Neural crest cell (in vitro differentiated cells): ENCODE data around the gene COLGALT1. TPM values are rescaled to one million over a fixed set of nuclear protein-coding genes. Genes with fewer than 3 reads are reported as not detected.

Experiments
- DNase-seq: peaks from one replicate; pipeline ENCODE4 v3.0.0; 2021; ENCODE audit warnings: low read depth, mixed read lengths, low spot score
- H3K27ac Mint-ChIP-seq: one replicate; pipeline ENCODE4 v1.8.0; 2021; ENCODE audit warnings: mild to moderate bottlenecking, mixed read lengths; ENCODE audit not compliant: unreplicated experiment
- H3K27me3 Mint-ChIP-seq: 2 replicates; pipeline ENCODE4 v1.8.0; 2021; ENCODE audit warnings: low read depth, mild to moderate bottlenecking, mixed read lengths
- H3K36me3 Mint-ChIP-seq: 2 replicates; pipeline ENCODE4 v1.8.0; 2021; ENCODE audit warnings: low read depth, mild to moderate bottlenecking, mixed read lengths
- H3K4me1 Mint-ChIP-seq: 2 replicates; pipeline ENCODE4 v1.8.0; 2021; ENCODE audit warnings: mixed read lengths
- H3K4me3 Mint-ChIP-seq: one replicate; pipeline ENCODE4 v1.8.0; 2021; ENCODE audit warnings: mild to moderate bottlenecking, mixed read lengths
- H3K9me3 Mint-ChIP-seq: 2 replicates; pipeline ENCODE4 v1.8.0; 2021; ENCODE audit warnings: mixed read lengths
- total RNA-seq: library from RNA; stranded (reverse); gene quantifications from 2 replicates; pipeline ENCODE4 v1.2.1, GENCODE V29; 2021
- TF ChIP-seq, protein P1 (sequence below): fragments of 200-600 bp; sonication (generic); conservative IDR thresholded peaks from 2 replicates; pipeline ENCODE4 v1.5.0; 2021; ENCODE audit warnings: antibody characterized with exemption, mild to moderate bottlenecking

COLGALT1 gene
- total RNA-seq, 1 donor from 2014 or later: 81.7 TPM

DNA sequence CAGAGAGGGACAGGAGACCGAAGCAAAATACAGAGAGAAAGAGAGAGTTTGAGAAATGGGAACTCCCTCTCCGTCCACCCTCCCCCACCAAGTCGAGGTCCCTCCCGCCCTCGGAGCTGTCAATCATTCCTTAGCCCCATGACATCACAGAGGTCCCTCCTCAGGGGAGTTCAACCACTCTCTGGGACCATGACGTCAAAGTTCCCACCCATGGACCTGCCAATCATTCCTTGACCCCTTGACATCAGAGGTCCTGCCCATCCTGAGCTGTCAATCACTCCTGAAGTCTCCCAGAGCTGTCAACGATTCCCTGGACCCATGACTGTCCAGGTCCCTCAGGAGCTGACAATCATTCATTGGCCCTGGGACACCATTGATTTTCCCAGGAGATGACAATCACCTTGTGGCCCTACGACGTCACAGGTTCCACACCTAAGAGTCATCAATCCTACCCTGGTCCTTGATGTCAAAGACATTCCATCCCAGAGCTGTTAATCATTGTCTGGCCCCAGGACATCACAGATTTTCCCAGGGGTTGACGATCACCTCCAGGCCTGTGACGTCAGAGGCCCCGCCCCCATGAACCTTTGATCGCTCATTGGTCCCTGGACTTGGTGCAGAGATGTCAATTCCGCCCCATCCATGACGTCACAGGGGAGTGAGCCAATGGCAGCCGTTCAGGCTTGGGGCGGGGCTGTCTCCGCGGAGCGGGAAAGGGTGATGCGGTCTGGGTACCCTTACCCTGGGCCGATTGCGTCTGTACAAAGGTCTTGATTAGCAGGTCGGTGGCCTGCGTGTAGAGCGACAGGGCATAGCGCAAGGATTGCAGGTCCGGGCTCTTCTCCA is 61.7 kb downstream of the COLGALT1 start:
- peaks cover 12% of the 10 kb centered on the region for H3K9me3 Mint-ChIP-seq
- peaks cover 4% of the 10 kb centered on the region for H3K4me1 Mint-ChIP-seq
- H3K27me3 Mint-ChIP-seq: no peaks in the 10 kb centered on the region
- no peak overlapping the region for H3K4me3 Mint-ChIP-seq
- TF ChIP-seq, protein P1, sequence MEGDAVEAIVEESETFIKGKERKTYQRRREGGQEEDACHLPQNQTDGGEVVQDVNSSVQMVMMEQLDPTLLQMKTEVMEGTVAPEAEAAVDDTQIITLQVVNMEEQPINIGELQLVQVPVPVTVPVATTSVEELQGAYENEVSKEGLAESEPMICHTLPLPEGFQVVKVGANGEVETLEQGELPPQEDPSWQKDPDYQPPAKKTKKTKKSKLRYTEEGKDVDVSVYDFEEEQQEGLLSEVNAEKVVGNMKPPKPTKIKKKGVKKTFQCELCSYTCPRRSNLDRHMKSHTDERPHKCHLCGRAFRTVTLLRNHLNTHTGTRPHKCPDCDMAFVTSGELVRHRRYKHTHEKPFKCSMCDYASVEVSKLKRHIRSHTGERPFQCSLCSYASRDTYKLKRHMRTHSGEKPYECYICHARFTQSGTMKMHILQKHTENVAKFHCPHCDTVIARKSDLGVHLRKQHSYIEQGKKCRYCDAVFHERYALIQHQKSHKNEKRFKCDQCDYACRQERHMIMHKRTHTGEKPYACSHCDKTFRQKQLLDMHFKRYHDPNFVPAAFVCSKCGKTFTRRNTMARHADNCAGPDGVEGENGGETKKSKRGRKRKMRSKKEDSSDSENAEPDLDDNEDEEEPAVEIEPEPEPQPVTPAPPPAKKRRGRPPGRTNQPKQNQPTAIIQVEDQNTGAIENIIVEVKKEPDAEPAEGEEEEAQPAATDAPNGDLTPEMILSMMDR: no peak
- no peak for DNase-seq
- no peak overlapping the region for H3K27ac Mint-ChIP-seq
- no peaks in the 10 kb centered on the region for H3K36me3 Mint-ChIP-seq

DNA sequence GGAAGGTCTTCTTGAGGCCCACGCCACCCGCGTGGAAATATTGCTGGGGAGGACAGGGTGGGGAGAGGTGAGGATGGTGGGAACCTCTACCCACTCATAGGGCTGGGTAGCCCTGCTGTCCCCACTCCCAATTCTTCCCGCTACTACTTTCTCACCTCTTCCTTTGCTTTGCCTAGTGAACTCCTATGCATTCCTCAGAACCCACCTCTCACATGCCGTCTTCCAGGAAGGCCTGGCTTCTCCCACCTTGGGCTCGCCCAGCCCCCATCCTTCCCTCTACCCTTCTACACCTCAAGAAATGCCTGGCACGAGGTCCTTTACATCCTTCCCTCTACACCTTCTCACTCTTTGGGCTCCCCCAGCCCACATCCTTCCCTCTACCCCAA is 62.4 kb downstream of the COLGALT1 start:
- no peak for DNase-seq
- no peak overlapping the region for H3K4me3 Mint-ChIP-seq
- no peak overlapping the region for H3K27ac Mint-ChIP-seq
- H3K36me3 Mint-ChIP-seq: no peaks in the 10 kb centered on the region
- peaks cover 4% of the 10 kb centered on the region for H3K4me1 Mint-ChIP-seq
- TF ChIP-seq, protein P1: no peak
- H3K9me3 Mint-ChIP-seq: peaks cover 12% of the 10 kb centered on the region
- H3K27me3 Mint-ChIP-seq: no peaks in the 10 kb centered on the region

DNA sequence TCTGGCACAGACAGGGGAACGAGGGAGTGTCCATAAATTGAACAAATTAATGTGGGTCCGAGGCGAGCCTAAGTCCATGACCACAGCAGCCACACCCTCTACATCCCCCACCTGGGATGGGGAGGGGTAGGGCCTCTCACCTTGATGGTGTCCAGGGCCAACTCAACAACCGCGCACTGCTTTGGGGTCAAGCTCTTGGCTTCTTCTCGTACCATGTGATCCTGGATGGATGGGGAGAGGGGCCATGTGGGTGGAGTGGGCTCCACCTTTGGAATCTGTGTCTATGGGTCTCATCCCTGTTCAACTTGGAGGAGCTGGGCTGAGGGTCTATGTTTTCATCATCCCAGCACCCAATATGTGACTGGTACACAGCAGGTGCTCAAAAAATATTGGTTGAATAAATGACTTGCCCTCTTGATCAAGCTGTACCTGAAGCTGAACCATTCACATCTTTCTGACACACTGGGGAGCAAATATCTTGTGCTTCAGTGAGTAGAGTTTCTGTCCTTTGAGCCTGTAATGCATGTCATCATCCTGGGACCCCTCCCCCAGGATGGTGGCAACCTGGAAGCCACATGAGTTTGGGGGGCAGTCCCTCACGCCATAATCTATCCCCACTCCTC is 62.9 kb downstream of the COLGALT1 start:
- Mint-ChIP-seq H3K27me3 (no peaks in the 10 kb centered on the region), H3K36me3 (no peaks in the 10 kb centered on the region), H3K27ac (no peak overlapping the region), H3K4me3 (no peak overlapping the region), H3K4me1 (peaks cover 4% of the 10 kb centered on the region), H3K9me3 (peaks cover 12% of the 10 kb centered on the region)
- DNase-seq: no peak
- TF ChIP-seq, protein P1: no peak

DNA sequence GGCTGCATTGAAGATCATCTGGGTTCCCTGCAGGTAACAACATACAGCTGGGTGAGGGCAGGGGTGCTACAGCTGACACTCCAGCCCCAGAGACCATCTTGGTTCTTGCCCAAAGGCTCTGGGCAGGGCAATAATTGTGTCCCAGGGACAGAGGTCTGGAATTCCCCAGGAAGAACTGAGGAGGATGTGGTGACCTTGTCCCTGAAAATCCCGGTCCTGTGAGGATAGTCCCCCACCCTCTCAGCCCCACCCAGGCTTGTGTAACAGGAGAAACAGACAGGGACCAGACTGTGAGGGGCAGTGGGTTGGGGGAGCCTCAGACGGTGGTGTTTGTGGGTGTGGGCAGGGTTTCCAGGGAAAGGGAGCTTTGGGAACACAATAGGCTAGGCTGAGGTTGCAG is 63.5 kb downstream of the COLGALT1 start:
- Mint-ChIP-seq H3K36me3 (no peaks in the 10 kb centered on the region), H3K27ac (no peak overlapping the region), H3K4me1 (peaks cover 4% of the 10 kb centered on the region), H3K9me3 (peaks cover 12% of the 10 kb centered on the region), H3K27me3 (no peaks in the 10 kb centered on the region), H3K4me3 (no peak overlapping the region)
- DNase-seq: no peak
- TF ChIP-seq, protein P1: no peak

DNA sequence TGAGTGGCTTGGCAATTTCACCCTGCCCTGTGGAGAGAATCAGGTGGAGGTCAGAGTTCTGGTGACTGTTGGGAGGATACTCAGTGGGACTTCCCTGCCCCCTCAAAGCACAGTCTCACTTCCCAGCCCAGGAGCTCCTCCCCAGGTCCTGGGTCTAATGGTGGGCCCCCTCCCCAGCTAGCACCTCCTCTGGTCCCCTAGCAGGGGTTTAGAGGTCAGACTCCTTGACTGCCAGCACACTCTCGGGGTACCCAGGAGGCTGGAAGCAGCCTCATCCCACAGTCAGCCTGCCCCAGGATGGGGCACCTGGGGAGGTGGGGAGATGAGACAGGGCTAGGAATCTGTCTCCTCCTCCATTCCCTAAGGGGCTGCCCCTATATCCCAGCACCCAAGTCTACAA is 65.2 kb downstream of the COLGALT1 start:
- no peak overlapping the region for H3K4me3 Mint-ChIP-seq
- peaks cover 23% of the 10 kb centered on the region for H3K9me3 Mint-ChIP-seq
- TF ChIP-seq, protein P1: no peak
- no peak for DNase-seq
- H3K27me3 Mint-ChIP-seq: no peaks in the 10 kb centered on the region
- H3K27ac Mint-ChIP-seq: no peak overlapping the region
- peaks cover 3% of the 10 kb centered on the region for H3K36me3 Mint-ChIP-seq
- peaks cover 4% of the 10 kb centered on the region for H3K4me1 Mint-ChIP-seq
